Body of pancreas (tissue), 4 donors: ENCODE results near the gene PIP5K1A. TPM values are rescaled to one million over a fixed set of nuclear protein-coding genes. Genes with fewer than 3 reads are reported as not detected.

ENCODE experiments used
- ATAC-seq: fragments of 150-250 bp; one replicate; pipeline ENCODE4 v1.9.1; 2016
- DNase-seq, 4 donors: peaks; one replicate each; pipeline ENCODE4 v3.0.0-alpha.2; 2019
- H3K27ac ChIP-seq, 4 donors: fragments of 200-600 bp; sonication (generic); 1 replicate in 3 of 4; 2 replicates in 1 of 4; pipeline versions ENCODE4 v1.5.1 to v1.6.1; 2016 to 2019; ENCODE audit warnings: mild to moderate bottlenecking in 1 of 4, mixed read lengths in 1 of 4, moderate library complexity in 1 of 4
- H3K27me3 ChIP-seq, 2 donors: fragments of 200-600 bp; sonication (generic); one replicate each; pipeline ENCODE4 v1.6.0; 2016; ENCODE audit warnings: mild to moderate bottlenecking in 1 of 2
- H3K36me3 ChIP-seq, 2 donors: fragments of 200-600 bp; sonication (generic); replicated peaks in 1 of 2; 2 replicates each; pipeline ENCODE4 v1.5.1; 2016; ENCODE audit warnings: low read depth in 2 of 2; ENCODE audit not compliant: insufficient read depth in 1 of 2
- H3K4me1 ChIP-seq: fragments of 200-600 bp; sonication (generic); one replicate; pipeline ENCODE4 v1.6.0; 2016
- H3K4me3 ChIP-seq, 2 donors: fragments of 200-600 bp; sonication (generic); 1 replicate in 1 of 2; 2 replicates in 1 of 2; pipeline ENCODE4 v1.5.1; 2016 to 2019
- H3K9me3 ChIP-seq, 3 donors: fragments of 200-600 bp; sonication (generic); 1 replicate in 2 of 3; 2 replicates in 1 of 3; pipeline ENCODE4 v1.5.1; 2016
- POLR2A ChIP-seq, 3 donors: fragments of 450-650 bp; IDR thresholded peaks; one replicate each; pipeline ENCODE4 v1.6.1; 2016; ENCODE audit warnings: antibody characterized with exemption in 3 of 3, mild to moderate bottlenecking in 2 of 3
- WGBS, 2 donors: methylation state at CpG; one replicate each; pipeline ENCODE4 v1.1.5; 2017; 5-methylcytosine and 5-hydroxymethylcytosine counted together
- intact Hi-C: fragments of 100-400 bp; cut with DNase I; formaldehyde crosslinking; loops from one replicate; pipeline ENCODE4 v1.15.1; 2023
- total RNA-seq, 2 donors: library from RNA; depleted of rRNA; stranded (reverse); fragments of >200 nt; gene quantifications; one replicate each; pipeline ENCODE4 v1.1.0, GENCODE V29; 2016
- TF ChIP-seq, protein P1 (sequence below), 7 experiments: fragments of 450-650 bp in 4 of 7; fragments of 200-600 bp in 3 of 7; sonication (generic) in 3 of 7; IDR thresholded peaks; one replicate each; pipeline ENCODE4 v1.5.1; 2016 to 2019; ENCODE audit warnings: antibody characterized with exemption in 7 of 7

Gene PIP5K1A
- total RNA-seq, 2 donors from 2014 or later: 19.5 to 51.4 TPM

- peaks cover 13% of the 10 kb centered on the region for H3K4me1 ChIP-seq
- peaks cover 0 to 7% of the 10 kb centered on the region in 2 donors for H3K36me3 ChIP-seq
- ATAC-seq (no peak), DNase-seq (no peak)
- H3K27ac ChIP-seq: no peak overlapping the region
- H3K27me3 ChIP-seq: no peaks in the 10 kb centered on the region
- TF ChIP-seq, protein P1, sequence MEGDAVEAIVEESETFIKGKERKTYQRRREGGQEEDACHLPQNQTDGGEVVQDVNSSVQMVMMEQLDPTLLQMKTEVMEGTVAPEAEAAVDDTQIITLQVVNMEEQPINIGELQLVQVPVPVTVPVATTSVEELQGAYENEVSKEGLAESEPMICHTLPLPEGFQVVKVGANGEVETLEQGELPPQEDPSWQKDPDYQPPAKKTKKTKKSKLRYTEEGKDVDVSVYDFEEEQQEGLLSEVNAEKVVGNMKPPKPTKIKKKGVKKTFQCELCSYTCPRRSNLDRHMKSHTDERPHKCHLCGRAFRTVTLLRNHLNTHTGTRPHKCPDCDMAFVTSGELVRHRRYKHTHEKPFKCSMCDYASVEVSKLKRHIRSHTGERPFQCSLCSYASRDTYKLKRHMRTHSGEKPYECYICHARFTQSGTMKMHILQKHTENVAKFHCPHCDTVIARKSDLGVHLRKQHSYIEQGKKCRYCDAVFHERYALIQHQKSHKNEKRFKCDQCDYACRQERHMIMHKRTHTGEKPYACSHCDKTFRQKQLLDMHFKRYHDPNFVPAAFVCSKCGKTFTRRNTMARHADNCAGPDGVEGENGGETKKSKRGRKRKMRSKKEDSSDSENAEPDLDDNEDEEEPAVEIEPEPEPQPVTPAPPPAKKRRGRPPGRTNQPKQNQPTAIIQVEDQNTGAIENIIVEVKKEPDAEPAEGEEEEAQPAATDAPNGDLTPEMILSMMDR (IDR thresholded peaks at IDR 0.05): no peak
- TF ChIP-seq POLR2A (IDR thresholded peaks at IDR 0.05): no peak
- H3K4me3 ChIP-seq: no peak overlapping the region
- 82 to 83% methylated on average over 2 of the region's 2 CpGs for WGBS, 2 donors
- intact Hi-C loops: no loop called here
- no peaks in the 10 kb centered on the region for H3K9me3 ChIP-seq
These were observed 61.0 kb downstream of the PIP5K1A start for GRCh38 chr1:151259351-151259750.

GRCh38 chr1:151265446-151266236 is 67.3 kb downstream of the PIP5K1A start:
- Histone ChIP-seq H3K4me1 (peaks cover 9% of the 10 kb centered on the region), H3K27me3 (no peaks in the 10 kb centered on the region), H3K36me3 (peaks cover 0 to 26% of the 10 kb centered on the region in 2 donors), H3K4me3 (no peak overlapping the region), H3K27ac (no peak overlapping the region), H3K9me3 (no peaks in the 10 kb centered on the region)
- intact Hi-C loops: no loop called here
- no peak for ATAC-seq
- DNase-seq: no peak
- TF ChIP-seq POLR2A (IDR thresholded peaks at IDR 0.05): no peak
- TF ChIP-seq, protein P1 (IDR thresholded peaks at IDR 0.05): no peak
- WGBS, 2 donors: 77 to 79% methylated on average over 13 to 14 of the region's 14 CpGs

DNA sequence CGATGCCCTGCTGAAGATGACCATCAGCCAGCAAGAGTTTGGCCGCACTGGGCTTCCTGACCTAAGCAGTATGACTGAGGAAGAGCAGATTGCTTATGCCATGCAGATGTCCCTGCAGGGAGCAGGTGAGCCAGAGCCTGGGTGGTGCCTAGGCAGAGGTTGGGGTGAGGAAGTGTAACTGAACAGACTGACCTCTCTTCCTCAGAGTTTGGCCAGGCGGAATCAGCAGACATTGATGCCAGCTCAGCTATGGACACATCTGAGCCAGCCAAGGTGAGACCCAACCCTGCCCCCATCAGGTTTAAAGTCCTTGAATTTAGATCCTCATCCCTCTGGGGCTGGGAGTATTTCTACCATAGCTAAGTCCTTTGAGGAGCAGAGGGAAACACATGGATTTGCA is 68.0 kb downstream of the PIP5K1A start:
- 80 to 95% methylated on average over 2 to 3 of the region's 3 CpGs for WGBS, 2 donors

GRCh38 chr1:151266821-151267220 is 68.5 kb downstream of the PIP5K1A start:
- TF ChIP-seq, protein P1 (IDR thresholded peaks at IDR 0.05): no peak
- TF ChIP-seq POLR2A (IDR thresholded peaks at IDR 0.05): no peak
- WGBS, 2 donors: 82 to 83% methylated on average over 8 of the region's 8 CpGs
- intact Hi-C loops: no loop called here
- Histone ChIP-seq H3K27ac (no peak overlapping the region), H3K4me3 (no peak overlapping the region), H3K9me3 (no peaks in the 10 kb centered on the region), H3K36me3 (peaks cover 0 to 26% of the 10 kb centered on the region in 2 donors), H3K27me3 (no peaks in the 10 kb centered on the region), H3K4me1 (peaks cover 9% of the 10 kb centered on the region)
- ATAC-seq (no peak), DNase-seq (no peak)

More for the DNA sequence above, 68.0 kb downstream of the PIP5K1A start:
- no peak for TF ChIP-seq POLR2A (IDR thresholded peaks at IDR 0.05)
- TF ChIP-seq, protein P1 (IDR thresholded peaks at IDR 0.05): no peak
- Histone ChIP-seq H3K36me3 (peaks cover 0 to 26% of the 10 kb centered on the region in 2 donors), H3K27me3 (no peaks in the 10 kb centered on the region), H3K4me1 (peaks cover 9% of the 10 kb centered on the region), H3K9me3 (no peaks in the 10 kb centered on the region), H3K27ac (no peak overlapping the region), H3K4me3 (no peak overlapping the region)
- DNase-seq (no peak), ATAC-seq (no peak)
- intact Hi-C loops: no loop called here

DNA sequence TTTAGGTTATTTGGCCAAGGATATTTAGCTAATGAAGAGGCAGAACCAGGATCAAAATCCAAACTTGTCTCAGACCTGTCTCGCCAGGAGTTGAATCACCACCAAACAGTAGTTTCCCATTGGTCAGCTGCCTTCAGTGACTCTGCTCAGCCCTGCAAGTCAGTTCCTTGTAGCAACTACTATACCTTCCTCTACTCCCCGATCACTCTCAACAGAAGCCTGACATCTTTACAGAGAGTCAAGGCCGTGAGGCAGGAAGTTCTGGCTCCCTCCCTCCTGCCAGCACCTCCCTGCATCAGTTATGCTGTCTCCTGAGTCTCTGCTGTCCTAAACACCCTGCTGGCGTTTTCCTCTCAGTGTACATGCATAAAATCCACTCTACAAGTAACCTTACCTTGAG is 69.4 kb downstream of the PIP5K1A start:
- Histone ChIP-seq H3K9me3 (no peaks in the 10 kb centered on the region), H3K27me3 (no peaks in the 10 kb centered on the region), H3K4me3 (no peak overlapping the region), H3K36me3 (peaks cover 0 to 23% of the 10 kb centered on the region in 2 donors), H3K4me1 (peaks cover 9% of the 10 kb centered on the region), H3K27ac (no peak overlapping the region)
- DNase-seq (no peak), ATAC-seq (no peak)
- TF ChIP-seq, protein P1 (IDR thresholded peaks at IDR 0.05): no peak
- no peak for TF ChIP-seq POLR2A (IDR thresholded peaks at IDR 0.05)
- intact Hi-C loops: no loop called here
- WGBS, 2 donors: 76% methylated on average over 4 of the region's 4 CpGs
